Measurements from ENCODE around the gene ROR2. TPM values are rescaled to one million over a fixed set of nuclear protein-coding genes. Genes with fewer than 3 reads are reported as not detected.

The ROR2 gene
- total and polyA plus RNA-seq, 3 experiments from 2014 or later = 2.0 TPM; not detected in 2

Other genes with a start within 250 kb of the ROR2 start
- 10 to 100 TPM; 60.7 to 64.0 TPM for gene SPTLC1, start 165.2 kb upstream of the ROR2 start, total RNA-seq
- 38.8 TPM for gene SPTLC1, start 165.2 kb upstream of the ROR2 start, polyA plus RNA-seq

Measured in CD8-positive, alpha-beta memory T cell (primary cell).